Thoracic aorta (tissue), 2 donors: Measurements from ENCODE around the gene COL25A1. TPM values are rescaled to one million over a fixed set of nuclear protein-coding genes. Genes with fewer than 3 reads are reported as not detected.

Source experiments
- ATAC-seq: fragments of 150-250 bp; one replicate; pipeline ENCODE4 v1.8.0; 2017; ENCODE audit warnings: low read depth; ENCODE audit not compliant: insufficient number of reproducible peaks, low FRiP score
- DNase-seq: peaks from one replicate; pipeline ENCODE4 v3.0.0-alpha.2; 2020; ENCODE audit warnings: low spot score
- H3K27ac ChIP-seq, 2 donors: fragments of 200-600 bp; sonication (generic); 1 replicate in 1 of 2; 2 replicates in 1 of 2; pipeline ENCODE4 v1.5.1; 2016; ENCODE audit warnings: mild to moderate bottlenecking in 2 of 2, moderate library complexity in 2 of 2
- H3K27me3 ChIP-seq: fragments of 200-600 bp; sonication (generic); replicated peaks from 2 replicates; pipeline ENCODE4 v1.6.0; 2016; ENCODE audit warnings: mild to moderate bottlenecking; ENCODE audit not compliant: insufficient read depth
- H3K36me3 ChIP-seq: fragments of 200-600 bp; sonication (generic); one replicate; pipeline ENCODE4 v1.5.1; 2016
- H3K4me1 ChIP-seq, 2 donors: fragments of 200-600 bp; sonication (generic); 1 replicate in 1 of 2; 2 replicates in 1 of 2; pipeline versions ENCODE4 v1.5.1 to v1.6.0; 2016; ENCODE audit warnings: low read depth in 2 of 2, mild to moderate bottlenecking in 1 of 2; ENCODE audit not compliant: control insufficient read depth in 1 of 2
- H3K4me3 ChIP-seq: fragments of 200-600 bp; sonication (generic); 2 replicates; pipeline ENCODE4 v1.5.1; 2016; ENCODE audit warnings: mild to moderate bottlenecking
- H3K9me3 ChIP-seq: fragments of 200-600 bp; sonication (generic); 2 replicates; pipeline ENCODE4 v1.5.1; 2016
- CTCF ChIP-seq: fragments of 200-600 bp; sonication (generic); IDR thresholded peaks from one replicate; pipeline ENCODE4 v1.5.1; 2019; ENCODE audit warnings: antibody characterized with exemption
- total RNA-seq, 2 donors: library from RNA; depleted of rRNA; stranded (reverse); fragments of >200 nt; gene quantifications; one replicate each; pipeline versions ENCODE4 v1.1.0 to v1.2.3, GENCODE V29; 2016

Gene COL25A1
- total RNA-seq, 2 donors from 2014 or later: 0.42 to 0.81 TPM

GRCh38 chr4:108943976-108944591 lies 358.4 kb downstream of the COL25A1 start:
- Histone ChIP-seq H3K9me3 (no peaks in the 10 kb centered on the region), H3K27ac (no peak overlapping the region), H3K27me3 (no peaks in the 10 kb centered on the region), H3K4me1 (no peaks in the 10 kb centered on the region), H3K4me3 (no peak overlapping the region), H3K36me3 (no peaks in the 10 kb centered on the region)
- TF ChIP-seq CTCF: no peak
- DNase-seq: no peak
- ATAC-seq: no peak

GRCh38 chr4:108943371-108943770 lies 359.1 kb downstream of the COL25A1 start:
- DNase-seq (no peak), ATAC-seq (no peak)
- Histone ChIP-seq H3K27me3 (no peaks in the 10 kb centered on the region), H3K27ac (no peak overlapping the region), H3K4me1 (no peaks in the 10 kb centered on the region), H3K9me3 (no peaks in the 10 kb centered on the region), H3K36me3 (no peaks in the 10 kb centered on the region), H3K4me3 (no peak overlapping the region)
- TF ChIP-seq CTCF: no peak

- no peak overlapping the region for H3K27ac ChIP-seq
- DNase-seq (no peak), ATAC-seq (no peak)
- H3K27me3 ChIP-seq: no peaks in the 10 kb centered on the region
- H3K4me1 ChIP-seq: no peaks in the 10 kb centered on the region
- H3K4me3 ChIP-seq: no peak overlapping the region
- no peaks in the 10 kb centered on the region for H3K36me3 ChIP-seq
- no peak for TF ChIP-seq CTCF
- no peaks in the 10 kb centered on the region for H3K9me3 ChIP-seq
These were observed 360.5 kb downstream of the COL25A1 start for GRCh38 chr4:108941904-108942430.

- TF ChIP-seq CTCF: no peak
These were observed 361.8 kb downstream of the COL25A1 start for GRCh38 chr4:108940634-108941033.

GRCh38 chr4:108940149-108940548 lies 362.3 kb downstream of the COL25A1 start:
- ATAC-seq (no peak), DNase-seq (no peak)
- H3K27me3 ChIP-seq: no peaks in the 10 kb centered on the region
- H3K4me3 ChIP-seq: no peak overlapping the region
- TF ChIP-seq CTCF: no peak
- H3K4me1 ChIP-seq: no peaks in the 10 kb centered on the region
- H3K27ac ChIP-seq: no peak overlapping the region
- no peaks in the 10 kb centered on the region for H3K9me3 ChIP-seq
- H3K36me3 ChIP-seq: no peaks in the 10 kb centered on the region

More at GRCh38 chr4:108940634-108941033, 361.8 kb downstream of the COL25A1 start:
- Histone ChIP-seq H3K9me3 (no peaks in the 10 kb centered on the region), H3K36me3 (no peaks in the 10 kb centered on the region), H3K4me3 (no peak overlapping the region), H3K4me1 (no peaks in the 10 kb centered on the region), H3K27me3 (no peaks in the 10 kb centered on the region), H3K27ac (no peak overlapping the region)
- ATAC-seq (no peak), DNase-seq (no peak)
